OCI-LY1 (cell line): ENCODE measurements around the gene RPS27A.
A peak's percentile ranks its signal among the peaks of the same experiment; 100 is the strongest.

ENCODE experiments used
- H2AFZ ChIP-seq: fragments of 200-600 bp; sonication (generic), shearing (Covaris generic); 2 replicates; pipeline ENCODE4 v1.6.0; 2014; ENCODE audit warnings: antibody characterized with exemption, mild to moderate bottlenecking, low read length
- H3F3A ChIP-seq: fragments of 200-600 bp; sonication (generic), shearing (Covaris generic); 2 replicates; pipeline ENCODE4 v1.6.0; 2014; ENCODE audit warnings: mild to moderate bottlenecking, antibody characterized with exemption, low read length, moderate library complexity; ENCODE audit not compliant: insufficient read depth
- H3K27ac ChIP-seq: fragments of 200-600 bp; sonication (generic); 2 replicates; pipeline ENCODE4 v1.5.1; 2014; ENCODE audit warnings: low read length, mixed run types, mild to moderate bottlenecking, low read depth; ENCODE audit not compliant: poor library complexity, severe bottlenecking
- H3K27me3 ChIP-seq: fragments of 200-600 bp; sonication (generic); 2 replicates; pipeline ENCODE4 v1.6.0; 2014; ENCODE audit warnings: antibody characterized with exemption, mild to moderate bottlenecking, low read length, moderate library complexity; ENCODE audit not compliant: insufficient read depth
- H3K36me3 ChIP-seq: fragments of 200-600 bp; sonication (generic); 2 replicates; pipeline ENCODE4 v1.6.1; 2014; ENCODE audit warnings: mild to moderate bottlenecking, antibody characterized with exemption, low read length, moderate library complexity, mixed read lengths; ENCODE audit not compliant: insufficient read depth
- H3K4me1 ChIP-seq: fragments of 200-600 bp; sonication (generic); 2 replicates; pipeline ENCODE4 v1.5.1; 2014; ENCODE audit warnings: mild to moderate bottlenecking, low read length, moderate library complexity; ENCODE audit not compliant: insufficient read depth, severe bottlenecking
- H3K4me2 ChIP-seq: fragments of 200-600 bp; sonication (generic), shearing (Covaris generic); 2 replicates; pipeline ENCODE4 v1.6.1; 2014; ENCODE audit warnings: low read length
- H3K4me3 ChIP-seq: fragments of 200-600 bp; sonication (generic); 2 replicates; pipeline ENCODE4 v1.5.1; 2014; ENCODE audit warnings: low read length, low read depth, mild to moderate bottlenecking, mixed read lengths; ENCODE audit not compliant: poor library complexity, severe bottlenecking
- H3K79me2 ChIP-seq: fragments of 200-600 bp; shearing (Covaris generic); 2 replicates; pipeline ENCODE4 v1.6.1; 2016; ENCODE audit warnings: mixed run types, low read length, mixed read lengths; ENCODE audit not compliant: insufficient read depth
- H3K9ac ChIP-seq: fragments of 200-600 bp; sonication (generic), shearing (Covaris generic); 2 replicates; pipeline ENCODE4 v1.6.1; 2014; ENCODE audit warnings: mild to moderate bottlenecking, low read length, mixed read lengths
- H3K9me2 ChIP-seq: fragments of 200-600 bp; sonication (generic), shearing (Covaris generic); 2 replicates; pipeline ENCODE4 v1.6.1; 2014; ENCODE audit warnings: low read depth, mild to moderate bottlenecking, low read length, mixed read lengths
- H3K9me3 ChIP-seq: fragments of 200-600 bp; shearing (Covaris generic); 2 replicates; pipeline ENCODE4 v1.6.1; 2014; ENCODE audit warnings: low read length, mixed read lengths
- H4K20me1 ChIP-seq: fragments of 200-600 bp; sonication (generic), shearing (Covaris generic); 2 replicates; pipeline ENCODE4 v1.6.0; 2016; ENCODE audit warnings: mild to moderate bottlenecking, low read length; ENCODE audit not compliant: insufficient read depth
- EZH2 ChIP-seq: fragments of 200-600 bp; sonication (generic), shearing (Covaris generic); IDR thresholded peaks from 2 replicates; pipeline ENCODE4 v1.8.0; 2017; ENCODE audit warnings: borderline replicate concordance, mixed run types, mild to moderate bottlenecking, antibody characterized with exemption, low read length, moderate library complexity, mixed read lengths
- TF ChIP-seq, protein P1 (sequence below): fragments of 200-600 bp; sonication (generic), shearing (Covaris generic); IDR thresholded peaks from 2 replicates; pipeline ENCODE4 v1.5.1; 2017; ENCODE audit warnings: mild to moderate bottlenecking, antibody characterized with exemption, low read length, moderate library complexity, mixed read lengths

Gene RPS27A

DNA sequence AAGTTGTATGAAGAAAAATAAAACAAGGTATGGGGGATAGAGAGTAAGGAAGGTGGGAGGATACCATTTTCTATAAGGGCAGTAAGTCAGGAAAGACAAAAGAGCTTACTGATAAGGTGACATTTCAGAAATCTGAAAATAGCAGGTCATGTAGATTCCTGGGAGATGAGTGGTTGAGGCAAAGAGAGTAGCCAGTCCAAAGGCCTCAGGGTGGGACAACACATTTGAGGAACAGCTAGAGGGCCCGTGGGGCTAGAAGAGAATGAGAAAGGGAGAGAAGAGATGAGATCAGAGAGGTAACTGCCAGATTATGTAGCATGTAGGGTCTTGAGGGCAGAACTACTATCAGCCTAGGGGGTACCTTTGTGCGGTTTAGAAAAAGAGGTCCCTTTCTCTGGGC lies 3.3 kb upstream of the RPS27A start:
- Histone ChIP-seq H3K9me2 (no peaks in the 10 kb centered on the region), H3K4me3 (no peak overlapping the region), H3K27ac (no peak overlapping the region), H2AFZ (no peak overlapping the region), H3K36me3 (peaks cover 16% of the 10 kb centered on the region), H3K4me1 (peaks cover 42% of the 10 kb centered on the region), H3K9ac (no peak overlapping the region), H3K27me3 (no peaks in the 10 kb centered on the region), H3K4me2 (no peak overlapping the region), H4K20me1 (no peaks in the 10 kb centered on the region), H3F3A (no peaks in the 10 kb centered on the region), H3K9me3 (no peaks in the 10 kb centered on the region), H3K79me2 (peaks cover 26% of the 10 kb centered on the region)
- no peak for TF ChIP-seq EZH2
- TF ChIP-seq, protein P1, sequence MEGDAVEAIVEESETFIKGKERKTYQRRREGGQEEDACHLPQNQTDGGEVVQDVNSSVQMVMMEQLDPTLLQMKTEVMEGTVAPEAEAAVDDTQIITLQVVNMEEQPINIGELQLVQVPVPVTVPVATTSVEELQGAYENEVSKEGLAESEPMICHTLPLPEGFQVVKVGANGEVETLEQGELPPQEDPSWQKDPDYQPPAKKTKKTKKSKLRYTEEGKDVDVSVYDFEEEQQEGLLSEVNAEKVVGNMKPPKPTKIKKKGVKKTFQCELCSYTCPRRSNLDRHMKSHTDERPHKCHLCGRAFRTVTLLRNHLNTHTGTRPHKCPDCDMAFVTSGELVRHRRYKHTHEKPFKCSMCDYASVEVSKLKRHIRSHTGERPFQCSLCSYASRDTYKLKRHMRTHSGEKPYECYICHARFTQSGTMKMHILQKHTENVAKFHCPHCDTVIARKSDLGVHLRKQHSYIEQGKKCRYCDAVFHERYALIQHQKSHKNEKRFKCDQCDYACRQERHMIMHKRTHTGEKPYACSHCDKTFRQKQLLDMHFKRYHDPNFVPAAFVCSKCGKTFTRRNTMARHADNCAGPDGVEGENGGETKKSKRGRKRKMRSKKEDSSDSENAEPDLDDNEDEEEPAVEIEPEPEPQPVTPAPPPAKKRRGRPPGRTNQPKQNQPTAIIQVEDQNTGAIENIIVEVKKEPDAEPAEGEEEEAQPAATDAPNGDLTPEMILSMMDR: no peak

DNA sequence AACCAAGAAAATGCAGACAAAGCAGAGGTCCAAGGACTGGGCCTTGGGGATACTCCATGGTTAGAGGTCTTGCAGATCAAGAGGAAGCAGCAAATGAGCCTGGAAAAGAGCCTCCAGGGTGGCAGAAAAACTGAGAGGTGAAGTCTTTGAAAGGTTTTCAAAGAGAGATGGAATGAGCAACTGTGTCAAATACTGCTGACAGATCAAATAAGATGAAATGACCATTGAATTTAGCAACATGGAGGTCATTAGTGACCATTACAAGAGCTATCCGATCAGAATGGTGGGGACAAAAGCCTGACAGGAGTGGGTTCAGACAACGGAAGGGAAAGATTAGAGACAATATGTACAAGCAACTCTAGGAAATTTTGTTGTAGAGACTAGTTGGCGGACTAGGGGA lies 1.9 kb upstream of the RPS27A start:
- H3K9me2 ChIP-seq: no peaks in the 10 kb centered on the region
- no peaks in the 10 kb centered on the region for H4K20me1 ChIP-seq
- H3K9ac ChIP-seq: no peak overlapping the region
- peaks cover 26% of the 10 kb centered on the region for H3K79me2 ChIP-seq
- peaks cover 42% of the 10 kb centered on the region for H3K4me1 ChIP-seq
- no peaks in the 10 kb centered on the region for H3K27me3 ChIP-seq
- TF ChIP-seq, protein P1: no peak
- TF ChIP-seq EZH2: no peak
- H3F3A ChIP-seq: no peaks in the 10 kb centered on the region
- H3K4me2 ChIP-seq: peak overlapping the region; percentile 22; the same call in 1 of the 2 replicates
- H3K27ac ChIP-seq: no peak overlapping the region
- no peak overlapping the region for H3K4me3 ChIP-seq
- H3K36me3 ChIP-seq: peaks cover 30% of the 10 kb centered on the region
- H2AFZ ChIP-seq: no peak overlapping the region
- H3K9me3 ChIP-seq: no peaks in the 10 kb centered on the region

DNA sequence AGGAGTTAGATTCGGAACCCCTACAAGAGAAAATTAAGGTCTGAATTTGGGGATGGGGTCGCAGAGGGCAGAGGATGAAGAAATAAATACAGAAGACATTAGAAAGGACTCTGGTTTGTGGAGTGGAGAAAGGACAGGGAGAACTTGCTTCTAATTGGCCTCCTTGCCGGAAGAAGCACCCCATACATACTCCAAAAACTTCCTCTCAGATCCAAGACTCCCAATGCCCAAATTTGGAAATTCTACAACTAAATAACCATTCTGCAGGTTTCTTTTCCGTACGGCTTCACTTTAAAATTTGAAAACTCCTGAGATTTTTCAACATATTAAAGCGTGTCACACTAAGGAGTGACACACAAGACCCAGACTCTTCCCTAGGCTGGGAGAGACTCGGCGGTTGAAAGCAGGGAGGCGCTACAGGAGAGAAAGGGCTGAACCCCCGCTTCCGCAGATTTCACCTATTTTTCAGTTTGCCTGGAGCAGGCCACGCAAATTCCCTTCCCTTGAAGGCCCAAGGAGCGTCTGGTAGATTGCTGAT lies 873 bp upstream of the RPS27A start:
- Histone ChIP-seq H3K9ac (peak overlapping the region; percentile 99), H2AFZ (peak overlapping the region; percentile 60; the same call in 1 of the 2 replicates), H3K4me2 (peak overlapping the region; percentile 87), H3K4me3 (peak overlapping the region; percentile 97), H3F3A (peaks cover 9% of the 10 kb centered on the region), H3K79me2 (peaks cover 26% of the 10 kb centered on the region), H3K4me1 (peaks cover 39% of the 10 kb centered on the region), H3K27me3 (no peaks in the 10 kb centered on the region), H3K27ac (peak overlapping the region; percentile 87), H4K20me1 (no peaks in the 10 kb centered on the region), H3K36me3 (peaks cover 40% of the 10 kb centered on the region), H3K9me2 (no peaks in the 10 kb centered on the region), H3K9me3 (no peaks in the 10 kb centered on the region)
- TF ChIP-seq, protein P1: no peak
- TF ChIP-seq EZH2: no peak
